GM18951 (cell line): ENCODE results near the gene CARD16.

ENCODE experiments used
- POLR2A ChIP-seq: IDR thresholded peaks from 4 replicates; pipeline ENCODE4 v1.6.1; 2011; ENCODE audit warnings: mild to moderate bottlenecking; ENCODE audit not compliant: insufficient read length, insufficient read depth; ENCODE audit errors: extremely low read depth
- in situ Hi-C: fragments of 300-500 bp; cut with MboI; formaldehyde crosslinking; loops from one replicate; pipeline ENCODE4 v1.12.0; 2022; ENCODE audit warnings: low sequenced_read_pairs, mixed read lengths, inconsistent platforms; ENCODE audit not compliant: unreplicated experiment

CARD16 gene

GRCh38 chr11:105033343-105033742 is 11.8 kb downstream of the CARD16 start:
- in situ Hi-C loops, result no loop called here
- no peak for TF ChIP-seq POLR2A

DNA sequence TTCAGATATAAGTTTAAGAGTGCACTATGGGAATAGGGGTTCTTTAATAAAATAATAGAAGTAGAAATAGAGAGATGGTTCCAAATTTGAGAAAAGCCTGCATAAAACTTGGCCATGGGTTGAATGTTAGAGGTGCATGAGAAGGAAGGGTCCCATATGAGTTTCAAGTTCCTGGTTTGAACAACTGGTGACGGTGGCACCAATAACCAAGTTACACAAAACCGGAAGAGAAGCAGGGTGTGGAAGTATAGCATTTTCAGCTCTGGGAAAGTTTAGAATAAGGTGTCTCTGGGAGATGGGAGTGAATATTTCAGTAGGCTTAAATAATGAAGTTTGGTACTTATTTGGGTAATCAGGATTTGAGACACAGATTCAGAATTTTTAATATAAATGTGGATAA is 12.6 kb downstream of the CARD16 start:
- in situ Hi-C loops, result no loop called here
- TF ChIP-seq POLR2A, result no peak

DNA sequence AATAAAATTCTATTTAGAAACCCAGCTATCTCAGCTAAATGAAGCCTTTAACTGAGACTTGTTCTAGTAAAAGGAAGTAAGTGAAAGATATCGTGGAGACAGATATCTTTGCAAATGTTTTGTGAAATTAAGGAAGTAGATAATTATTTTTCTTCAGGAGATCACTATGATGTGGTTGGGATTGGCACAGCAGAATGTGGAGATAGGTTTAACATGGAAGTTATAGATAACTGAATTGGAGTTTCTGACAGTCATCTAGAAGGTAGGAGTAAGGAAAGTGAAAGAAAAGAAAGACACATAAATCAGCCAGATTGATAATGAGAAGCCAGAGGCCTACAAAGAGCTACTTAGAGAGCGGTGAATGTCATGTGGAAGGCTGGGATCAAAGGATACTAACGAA is 17.5 kb downstream of the CARD16 start:
- TF ChIP-seq POLR2A, result no peak
- in situ Hi-C loops, result no loop called here

DNA sequence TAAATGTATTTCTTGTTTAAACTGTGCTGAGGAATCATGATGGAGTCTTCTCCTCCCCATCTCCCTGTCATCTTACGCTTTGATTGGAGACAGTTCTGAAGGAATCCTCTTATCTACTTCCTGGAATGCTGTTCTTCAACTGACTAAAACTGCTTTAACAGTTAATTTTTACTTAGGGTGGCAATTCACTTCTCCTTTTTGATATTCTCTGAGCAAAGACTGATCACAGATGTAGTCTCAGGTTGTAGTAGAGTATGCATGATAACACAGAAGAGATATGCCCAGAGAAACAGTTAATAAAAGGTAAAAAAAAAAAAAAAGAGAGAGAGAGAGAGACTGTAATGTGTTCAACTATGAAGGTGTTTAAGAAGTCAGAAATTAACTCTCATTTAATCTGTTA is 20.7 kb downstream of the CARD16 start:
- no peak for TF ChIP-seq POLR2A
- in situ Hi-C loops, result no loop called here

DNA sequence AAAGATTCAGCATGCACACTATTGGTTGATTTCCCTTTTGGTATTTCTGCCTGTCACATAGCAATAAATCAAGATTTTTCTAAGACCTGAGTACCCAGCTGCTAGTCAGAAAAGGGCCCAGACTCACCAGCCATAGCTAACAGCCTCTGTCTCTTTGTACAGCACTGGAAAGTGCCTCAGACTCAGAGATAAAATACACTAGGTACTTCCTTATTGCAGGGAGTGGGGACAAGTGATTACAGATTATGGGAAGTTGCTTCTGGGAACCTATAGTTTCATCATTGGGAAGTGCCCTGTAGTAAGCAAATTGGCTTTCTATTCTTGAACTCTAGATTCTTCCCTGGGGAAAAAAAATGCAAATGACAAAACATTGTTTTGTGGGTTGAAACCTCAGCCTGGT is 22.1 kb downstream of the CARD16 start, which contains the start of gene CASP5:
TSS of gene CASP5 (minus strand) at position 166 of the 400 bp plus-strand sequence. CDS start at position 134, 32 bp downstream.
- no peak for TF ChIP-seq POLR2A
- in situ Hi-C loops, result no loop called here

DNA sequence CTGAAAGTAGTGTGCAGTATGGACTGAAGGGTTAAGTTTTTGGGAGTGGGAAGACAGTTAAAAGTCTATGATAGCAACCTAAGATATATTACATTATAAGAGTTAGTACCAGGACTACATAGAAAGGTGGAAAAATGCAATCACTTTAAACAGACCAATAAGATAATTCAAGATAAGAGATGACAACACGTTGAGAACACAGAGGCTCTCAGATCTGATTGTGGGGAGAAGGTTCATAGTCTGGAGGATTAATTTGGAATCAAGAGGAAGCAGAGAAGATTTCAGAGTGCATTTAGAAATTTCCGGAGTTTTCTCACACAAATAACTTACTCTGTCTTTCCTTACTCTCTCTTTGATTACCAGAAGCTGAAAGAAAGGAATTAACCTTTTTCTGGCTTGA is 22.6 kb downstream of the CARD16 start:
- in situ Hi-C loops, result no loop called here
- no peak for TF ChIP-seq POLR2A

DNA sequence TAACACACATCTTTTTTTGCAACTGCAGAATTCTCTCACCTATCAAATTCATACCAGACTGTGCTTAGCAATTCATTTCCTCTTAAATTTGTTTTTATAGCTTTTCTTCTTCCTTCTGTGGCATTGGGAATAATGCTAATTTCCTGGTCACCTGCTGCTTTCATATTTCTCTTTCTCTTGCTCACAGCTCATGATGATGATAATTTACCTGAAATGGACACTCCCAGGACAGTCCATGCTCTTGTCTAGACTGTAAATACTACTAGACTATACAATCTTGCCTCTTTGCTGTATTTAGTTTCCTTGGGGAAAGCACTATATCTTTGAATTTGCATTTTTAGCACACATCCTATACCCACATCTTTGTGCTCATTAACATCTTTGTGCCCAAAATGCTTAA is 37.7 kb downstream of the CARD16 start:
- in situ Hi-C loops, result no loop called here
- no peak for TF ChIP-seq POLR2A

DNA sequence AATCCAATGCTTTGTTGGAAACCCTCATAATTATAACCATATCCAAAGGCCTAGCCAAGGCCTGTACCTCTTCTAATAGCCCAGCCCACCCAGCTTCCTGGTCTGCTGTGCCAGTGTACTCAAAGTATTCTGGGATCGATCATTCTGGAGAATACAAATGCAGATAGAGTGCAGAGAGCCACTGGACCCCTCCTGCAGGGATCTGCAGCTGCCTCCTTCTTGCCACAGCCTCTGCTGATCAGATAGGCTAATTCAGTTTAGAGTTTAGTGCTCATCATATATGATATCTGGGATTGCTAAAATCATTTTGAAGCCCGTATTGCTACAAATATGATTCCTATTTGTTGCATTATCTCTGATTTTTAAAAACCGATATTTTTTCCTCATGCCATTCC is 39.7 kb downstream of the CARD16 start:
- in situ Hi-C loops, result no loop called here

DNA sequence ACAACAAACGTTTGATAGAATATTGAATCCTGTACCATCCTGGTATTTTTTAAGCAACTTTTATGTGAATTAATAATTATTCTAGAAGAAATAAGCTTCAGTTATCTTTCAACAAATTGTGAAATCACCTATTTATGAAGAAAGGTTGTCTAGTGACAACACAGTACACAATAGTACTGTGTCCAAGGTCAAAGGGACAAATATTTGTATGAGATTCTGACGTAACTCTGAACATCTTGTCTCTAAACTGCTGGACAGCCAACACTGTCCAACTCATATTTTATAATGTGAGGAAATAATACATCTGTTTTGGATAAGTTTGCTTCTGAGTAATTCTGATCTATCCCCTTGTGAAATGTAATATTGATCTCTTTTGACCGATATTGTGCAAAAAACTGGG is 41.1 kb downstream of the CARD16 start:
- in situ Hi-C loops, result no loop called here
- no peak for TF ChIP-seq POLR2A

More for the DNA sequence above, 39.7 kb downstream of the CARD16 start:
- no peak for TF ChIP-seq POLR2A

- in situ Hi-C loops, result no loop called here
- no peak for TF ChIP-seq POLR2A
Measured at GRCh38 chr11:105003151-105003550, 42.0 kb downstream of the CARD16 start.

DNA sequence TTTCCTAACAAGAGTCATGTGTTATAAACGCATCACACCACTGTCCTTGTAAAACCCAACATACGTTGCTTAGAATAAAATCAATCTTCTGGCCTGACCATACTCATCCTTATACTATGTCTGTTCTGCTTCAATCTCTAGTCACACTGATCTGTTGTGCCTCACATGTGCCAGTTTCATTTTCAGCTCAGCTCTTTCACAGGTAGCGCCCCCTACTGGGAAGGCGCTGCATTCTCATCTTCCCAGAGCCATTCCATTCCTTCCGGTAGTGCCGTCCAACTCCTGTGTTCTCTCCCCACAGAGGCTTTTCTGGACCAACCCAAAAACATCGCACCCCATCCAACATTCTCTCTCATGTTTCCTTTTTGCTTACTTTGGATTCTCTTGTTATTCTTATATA is 44.3 kb downstream of the CARD16 start:
- no peak for TF ChIP-seq POLR2A
- in situ Hi-C loops, result no loop called here

GRCh38 chr11:105000167-105000566 is 45.0 kb downstream of the CARD16 start:
- in situ Hi-C loops, result no loop called here
- no peak for TF ChIP-seq POLR2A

GRCh38 chr11:104999721-105000120 is 45.4 kb downstream of the CARD16 start:
- TF ChIP-seq POLR2A, result no peak
- in situ Hi-C loops, result no loop called here

DNA sequence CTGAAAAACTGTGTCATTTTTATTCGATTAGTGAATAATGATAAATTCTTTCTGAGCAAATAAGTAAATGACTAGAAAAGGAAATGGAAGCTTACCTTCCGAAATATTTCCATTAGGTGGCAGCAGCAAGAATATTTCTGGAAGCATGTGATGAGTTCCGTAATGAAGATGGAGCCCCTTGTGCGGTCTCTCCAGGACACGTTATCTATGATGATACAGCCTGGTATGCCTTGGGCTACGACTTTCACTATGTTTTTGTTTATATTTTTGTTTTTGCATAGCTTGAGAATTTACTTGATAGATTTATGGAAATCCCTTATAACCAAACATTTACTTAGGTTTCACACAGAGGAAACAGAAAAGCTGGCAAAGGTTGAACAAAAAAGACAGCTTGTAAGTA is 47.8 kb downstream of the CARD16 start:
- in situ Hi-C loops, result no loop called here
- TF ChIP-seq POLR2A, result no peak

GRCh38 chr11:104995001-104995408 is 50.1 kb downstream of the CARD16 start:
- in situ Hi-C loops, result no loop called here
- TF ChIP-seq POLR2A, result no peak
